Heart right ventricle (tissue), 16 donors: ENCODE data around the gene SAPCD2. TPM values are rescaled to one million over a fixed set of nuclear protein-coding genes. Genes with fewer than 3 reads are reported as not detected.

Source experiments
- ATAC-seq, 8 donors: fragments of 200-7000 bp; cut with Tn5 transposase; one replicate each; pipeline ENCODE4 v1.9.1; 2020; ENCODE audit warnings: mild to moderate bottlenecking in 8 of 8, moderate library complexity in 8 of 8, moderate number of reproducible peaks in 1 of 8
- DNase-seq, 2 donors: peaks; one replicate each; pipeline ENCODE4 v3.0.0-alpha.2; 2020
- H3K27ac ChIP-seq, 10 donors: fragments of 200-600 bp; sonication (generic) in 2 of 10; one replicate each; pipeline versions ENCODE4 v1.5.0 to v1.8.0; 2020 to 2022; ENCODE audit warnings: mild to moderate bottlenecking in 3 of 10
- H3K27me3 ChIP-seq, 7 donors: fragments of 200-600 bp; one replicate each; pipeline ENCODE4 v1.8.0; 2021 to 2022; ENCODE audit warnings: mild to moderate bottlenecking in 2 of 7
- H3K36me3 ChIP-seq, 9 donors: fragments of 200-600 bp; sonication (generic) in 1 of 9; one replicate each; pipeline versions ENCODE4 v1.5.0 to v1.8.0; 2020 to 2022; ENCODE audit warnings: mild to moderate bottlenecking in 2 of 9
- H3K4me1 ChIP-seq, 9 donors: fragments of 200-600 bp; sonication (generic) in 1 of 9; one replicate each; pipeline versions ENCODE4 v1.5.0 to v1.8.0; 2020 to 2022; ENCODE audit warnings: mild to moderate bottlenecking in 4 of 9
- H3K4me3 ChIP-seq, 10 donors: fragments of 200-600 bp; sonication (generic) in 2 of 10; one replicate each; pipeline versions ENCODE4 v1.5.0 to v1.8.0; 2020 to 2022; ENCODE audit warnings: mild to moderate bottlenecking in 7 of 10, moderate library complexity in 2 of 10
- H3K9me3 ChIP-seq, 11 donors: fragments of 200-600 bp in 10 of 11; sonication (generic) in 2 of 11; one replicate each; pipeline versions ENCODE4 v1.5.0 to v1.8.0; 2013 to 2022; ENCODE audit warnings: mild to moderate bottlenecking in 2 of 11, control low read depth in 1 of 11, moderate library complexity in 1 of 11
- CTCF ChIP-seq, 9 donors: fragments of 200-600 bp; sonication (generic) in 2 of 9; IDR thresholded peaks; one replicate each; pipeline versions ENCODE4 v1.5.0 to v1.8.0; 2021 to 2022; ENCODE audit warnings: antibody characterized with exemption in 9 of 9, mild to moderate bottlenecking in 5 of 9, moderate library complexity in 1 of 9
- WGBS, 2 donors: extraction: QIAGEN DNeasy Blood & Tissue Kit; methylation state at CpG; one replicate each; pipeline ENCODE4 v1.1.7; 2013; ENCODE audit warnings: inconsistent platforms in 1 of 2; 5-methylcytosine and 5-hydroxymethylcytosine counted together
- intact Hi-C, 10 donors: fragments of 100-400 bp; cut with DNase I; formaldehyde crosslinking; loops; one replicate each; pipeline versions ENCODE4 v1.11.1 to v1.14.2; 2022
- polyA plus RNA-seq, 2 donors: library from polyadenylated mRNA; stranded (reverse); fragments of 200-250 nt; gene quantifications; one replicate each; pipeline ENCODE4 v1.2.3, GENCODE V29; 2013
- total RNA-seq, 10 donors: library from RNA; stranded (reverse); fragmentation: NEBNext Ultra II Directional in 3 of 10; extraction: Animal tissue kit (Norgen Biotek cat#: 25700) in 3 of 10; gene quantifications; one replicate each; pipeline versions ENCODE4 v1.2.1 to v1.2.4, GENCODE V29; 2021 to 2023
- donor health status: Arrhythmogenic right ventricular cardiomyopathy.
- donor health status: ischemic (EF 13 %, LVEDD 7.1; RV severe dilation, severe dysfunction).
- donor health status: healthy with polysubstance abuse.
- donor health status: DM: no; HTN: yes; CAD: no.
- donor health status: DM: no; HTN: no; CAD: no.
- donor health status: ischemic (EF 25% LVEDD 6.9; RV normal size, moderate dysfunction).
- donor health status: ischemic (EF 25% LVEDD 5.7; RV mildly dilated, moderate dysfunction).
- donor health status: healthy.
- donor health status: DM: yes; HTN: yes; CAD: no.
- donor health status: Ischemic cardiomyopathy.
- donor health status: ischemic (EF 35%, LVEDD 5.7; RV mildly dilated, moderate dysfunction).
- donor health status: nonischemic (EF 11% LVEDD 7.7; RV severe dilation, severe dysfunction).
- donor health status: DM: yes; HTN: yes; CAD: no.
- donor health status: PGD.
- donor health status: ischemic (EF 29% LVEDD 5.4; RV normal size, mild dysfunction).
- donor health status: nonischemic (EF 23%, LVEDD 6.1; RV moderate dilation, normal function).

The SAPCD2 gene
- total and polyA plus RNA-seq, 12 donors: 0.06 to 1.1 (median 0.13) TPM; not detected in 1

GRCh38 chr9:137058521-137059234 is 11.7 kb downstream of the SAPCD2 start:
- no peak for TF ChIP-seq CTCF (IDR thresholded peaks at IDR 0.05)
- Histone ChIP-seq H3K36me3 (no peaks in the 10 kb centered on the region), H3K4me3 (no peak overlapping the region), H3K9me3 (no peaks in the 10 kb centered on the region), H3K4me1 (peaks cover 22 to 36% (median 28%) of the 10 kb centered on the region in 9 donors), H3K27ac (no peak overlapping the region), H3K27me3 (peaks cover under 1 to 19% (median 9%) of the 10 kb centered on the region in 7 donors)
- DNase-seq: no peak
- intact Hi-C loops: no loop called here
- no peak for ATAC-seq
- WGBS, 2 donors: 91% methylated on average over 9 of the region's 9 CpGs

- WGBS, 2 donors: 74 to 76% methylated on average over 16 of the region's 16 CpGs
- peaks cover 6 to 30% (median 20%) of the 10 kb centered on the region in 7 donors for H3K27me3 ChIP-seq
- TF ChIP-seq CTCF (IDR thresholded peaks at IDR 0.05): no peak
- H3K4me1 ChIP-seq: peaks cover 30 to 48% (median 37%) of the 10 kb centered on the region in 9 donors
- peak overlapping the region in 2 of 10 donors; percentile 25 to 87 for H3K27ac ChIP-seq
- H3K36me3 ChIP-seq: no peaks in the 10 kb centered on the region
- DNase-seq: peak in 1 of 2 donors; percentile 13
- H3K9me3 ChIP-seq: no peaks in the 10 kb centered on the region
- ATAC-seq: no peak
- intact Hi-C loops: no loop called here
- H3K4me3 ChIP-seq: no peak overlapping the region
These were observed 12.8 kb downstream of the SAPCD2 start for GRCh38 chr9:137057545-137057944.

- Histone ChIP-seq H3K9me3 (no peaks in the 10 kb centered on the region), H3K36me3 (no peaks in the 10 kb centered on the region), H3K27ac (peak overlapping the region in 3 of 10 donors; percentile 25 to 87 (median 85)), H3K27me3 (peaks cover 6 to 37% (median 26%) of the 10 kb centered on the region in 7 donors), H3K4me1 (peaks cover 30 to 50% (median 41%) of the 10 kb centered on the region in 9 donors), H3K4me3 (no peak overlapping the region)
- intact Hi-C loops: no loop called here
- no peak for TF ChIP-seq CTCF (IDR thresholded peaks at IDR 0.05)
- 72 to 78% methylated on average over 17 of the region's 17 CpGs for WGBS, 2 donors
- ATAC-seq: no peak
- no peak for DNase-seq
These were observed 13.5 kb downstream of the SAPCD2 start for GRCh38 chr9:137056739-137057415.

GRCh38 chr9:137055385-137056364 is 14.7 kb downstream of the SAPCD2 start:
- peak overlapping the region in 1 of 10 donors; percentile 55 for H3K4me3 ChIP-seq
- DNase-seq: peak; percentile 93 to 97
- WGBS, 2 donors: 22 to 23% methylated on average over 27 to 28 of the region's 28 CpGs
- peaks cover 30 to 50% (median 41%) of the 10 kb centered on the region in 9 donors for H3K4me1 ChIP-seq
- ATAC-seq: peak; percentile 83 to 96 (median 93)
- TF ChIP-seq CTCF (IDR thresholded peaks at IDR 0.05): peak in 1 of 9 donors; percentile 14
- no peaks in the 10 kb centered on the region for H3K9me3 ChIP-seq
- peaks cover 6 to 49% (median 32%) of the 10 kb centered on the region in 7 donors for H3K27me3 ChIP-seq
- H3K36me3 ChIP-seq: no peaks in the 10 kb centered on the region
- intact Hi-C loops: no loop called here
- peak overlapping the region; percentile 14 to 93 (median 85) for H3K27ac ChIP-seq
